Left lung (tissue), 10 donors: ENCODE results near the gene CA11. TPM values are rescaled to one million over a fixed set of nuclear protein-coding genes. Genes with fewer than 3 reads are reported as not detected.
"Not testable (repeated sequence)": the region's sequence is repeated elsewhere in the genome, so short reads cannot be mapped to it uniquely, and the experiment has no call there.

Experiments
- ATAC-seq: fragments of 200-7000 bp; cut with Tn5 transposase; one replicate; pipeline ENCODE4 v1.9.1; 2020; ENCODE audit warnings: moderate library complexity
- DNase-seq, 4 donors: peaks; one replicate each; pipeline ENCODE4 v3.0.0-alpha.2; 2013 to 2020
- H3K27ac ChIP-seq, 2 donors: fragments of 200-600 bp; sonication (generic) in 1 of 2; one replicate each; pipeline versions ENCODE4 v1.5.0 to v1.8.0; 2020 to 2021
- H3K27me3 ChIP-seq, 2 donors: fragments of 200-600 bp; sonication (generic) in 1 of 2; one replicate each; pipeline versions ENCODE4 v1.5.0 to v1.8.0; 2020 to 2021
- H3K36me3 ChIP-seq, 2 donors: fragments of 200-600 bp; sonication (generic) in 1 of 2; one replicate each; pipeline versions ENCODE4 v1.5.0 to v1.8.0; 2020 to 2021
- H3K4me1 ChIP-seq, 2 donors: fragments of 200-600 bp; one replicate each; pipeline ENCODE4 v1.8.0; 2021
- H3K4me3 ChIP-seq, 2 donors: fragments of 200-600 bp; sonication (generic) in 1 of 2; one replicate each; pipeline versions ENCODE4 v1.5.0 to v1.8.0; 2020 to 2021; ENCODE audit warnings: mild to moderate bottlenecking in 1 of 2
- H3K9me3 ChIP-seq, 2 donors: fragments of 200-600 bp; sonication (generic) in 1 of 2; one replicate each; pipeline versions ENCODE4 v1.5.0 to v1.8.0; 2020 to 2021
- CTCF ChIP-seq, 2 donors: fragments of 200-600 bp; sonication (generic) in 1 of 2; IDR thresholded peaks; one replicate each; pipeline versions ENCODE4 v1.5.0 to v1.8.0; 2021; ENCODE audit warnings: antibody characterized with exemption in 2 of 2
- intact Hi-C, 2 donors: fragments of 100-400 bp; cut with DNase I; formaldehyde crosslinking; loops; one replicate each; pipeline versions ENCODE4 v1.11.2 to v1.14.2; 2022
- polyA plus RNA-seq, 6 donors: library from polyadenylated mRNA; unstranded; fragments of 120-200 nt; gene quantifications; one replicate each; pipeline ENCODE4 v1.2.1, GENCODE V29; 2013; ENCODE audit not compliant: insufficient read length in 6 of 6
- total RNA-seq, 2 donors: library from RNA; stranded (reverse); fragmentation: NEBNext Ultra II Directional; extraction: Animal tissue kit (Norgen Biotek cat#: 25700); gene quantifications; one replicate each; pipeline ENCODE4 v1.2.1, GENCODE V29; 2021
- donor health status: DM: no; HTN: yes; CAD: no.
- donor health status: DM: no; HTN: no; CAD: no.

Gene CA11
- total and polyA plus RNA-seq, 8 donors: 3.6 to 5.6 (median 4.5) TPM

GRCh38 chr19:48663667-48664066 is 17.7 kb upstream of the CA11 start:
- no peak for TF ChIP-seq CTCF (IDR thresholded peaks at IDR 0.05)
- DNase-seq (no peak), ATAC-seq (no peak)
- intact Hi-C loops: no loop called here
- Histone ChIP-seq H3K9me3 (no peaks in the 10 kb centered on the region), H3K4me3 (no peak overlapping the region), H3K36me3 (no peaks in the 10 kb centered on the region), H3K27me3 (no peaks in the 10 kb centered on the region), H3K4me1 (peaks cover 5 to 13% of the 10 kb centered on the region in 2 donors), H3K27ac (no peak overlapping the region)

DNA sequence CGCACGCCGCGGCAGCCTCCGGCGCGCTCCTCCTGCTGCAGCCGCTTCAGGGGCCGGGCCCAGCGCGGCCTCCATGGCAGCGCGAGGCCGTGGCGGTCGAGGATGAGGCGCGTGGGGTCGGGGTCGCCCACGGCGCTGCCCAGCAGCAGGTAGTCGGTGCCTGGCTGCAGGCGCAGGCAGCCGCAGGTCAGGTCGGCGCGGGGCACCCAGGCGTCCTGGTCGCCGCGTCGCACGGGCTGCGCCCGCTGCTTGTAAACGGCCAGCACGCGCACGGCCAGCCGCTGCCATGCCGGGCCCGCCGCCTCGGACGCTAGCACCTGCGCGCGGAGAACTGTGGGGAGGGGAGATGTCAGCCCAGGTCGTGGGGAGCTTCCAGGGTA is 15.7 kb upstream of the CA11 start:
- Histone ChIP-seq H3K9me3 (no peaks in the 10 kb centered on the region), H3K27me3 (no peaks in the 10 kb centered on the region), H3K4me3 (no peak overlapping the region), H3K27ac (peak overlapping the region in 1 of 2 donors; percentile 67), H3K4me1 (peaks cover 5 to 13% of the 10 kb centered on the region in 2 donors), H3K36me3 (no peaks in the 10 kb centered on the region)
- ATAC-seq: no peak
- TF ChIP-seq CTCF (IDR thresholded peaks at IDR 0.05): no peak
- intact Hi-C loops: no loop called here
- DNase-seq: peak in 1 of 4 donors; percentile 77

DNA sequence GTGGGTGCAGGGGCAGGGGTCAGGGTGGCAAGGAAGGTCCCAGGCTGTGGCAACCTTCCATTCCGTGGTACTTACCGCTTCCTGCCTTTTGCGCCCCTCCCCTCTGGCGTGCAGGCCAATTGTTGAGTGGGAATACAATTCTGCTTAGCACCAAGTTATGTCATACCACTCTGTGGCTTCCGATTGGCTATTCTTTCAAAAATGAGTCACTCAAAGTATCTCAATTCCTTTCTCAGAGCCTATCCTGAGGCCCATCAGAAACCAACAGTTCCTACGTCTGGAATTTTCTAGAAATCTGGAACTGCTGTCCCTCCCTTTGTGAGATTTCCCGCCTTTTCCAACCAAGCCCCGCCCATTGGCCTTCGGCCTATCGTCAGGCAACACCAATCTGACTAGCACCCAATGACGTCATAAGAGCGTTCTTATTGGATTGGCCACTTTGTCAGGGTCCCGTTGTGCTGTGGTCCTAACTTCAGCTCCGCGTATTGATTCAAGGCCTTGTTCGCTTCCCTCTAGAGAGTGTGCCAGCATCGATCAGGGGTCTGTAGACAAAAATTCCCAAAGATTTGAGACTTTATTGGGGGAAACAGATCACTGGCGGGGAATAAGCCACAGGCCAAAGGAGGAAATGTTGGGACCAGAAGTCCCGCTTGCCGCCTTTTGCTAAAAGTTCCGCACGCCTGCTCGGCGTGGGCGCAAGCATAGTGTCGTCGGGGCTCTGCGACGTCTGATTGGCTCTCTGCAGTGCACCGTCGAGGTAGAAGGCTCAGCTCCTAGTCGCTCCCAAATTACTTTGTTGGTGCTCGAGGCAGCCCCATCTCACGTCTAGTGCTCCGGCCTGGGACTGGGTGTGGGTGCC is 15.1 kb upstream of the CA11 start:
- H3K4me3 ChIP-seq: no peak overlapping the region

GRCh38 chr19:48659768-48660167 is 13.8 kb upstream of the CA11 start:
- H3K36me3 ChIP-seq: no peaks in the 10 kb centered on the region
- intact Hi-C loops: no loop called here
- DNase-seq (no peak), ATAC-seq (peak; percentile 67)
- no peak overlapping the region for H3K4me3 ChIP-seq
- H3K27me3 ChIP-seq: no peaks in the 10 kb centered on the region
- peaks cover 5 to 13% of the 10 kb centered on the region in 2 donors for H3K4me1 ChIP-seq
- no peak overlapping the region for H3K27ac ChIP-seq
- no peaks in the 10 kb centered on the region for H3K9me3 ChIP-seq
- no peak for TF ChIP-seq CTCF (IDR thresholded peaks at IDR 0.05)

More for the DNA sequence above, 15.1 kb upstream of the CA11 start:
- H3K27ac ChIP-seq: peak overlapping the region; percentile 58 to 67
- no peaks in the 10 kb centered on the region for H3K27me3 ChIP-seq
- DNase-seq (peak; percentile 68 to 88 (median 82)), ATAC-seq (peak; percentile 91)
- TF ChIP-seq CTCF (IDR thresholded peaks at IDR 0.05): no peak
- H3K36me3 ChIP-seq: no peaks in the 10 kb centered on the region
- intact Hi-C loops: no loop called here
- peaks cover 5 to 13% of the 10 kb centered on the region in 2 donors for H3K4me1 ChIP-seq
- no peaks in the 10 kb centered on the region for H3K9me3 ChIP-seq

DNA sequence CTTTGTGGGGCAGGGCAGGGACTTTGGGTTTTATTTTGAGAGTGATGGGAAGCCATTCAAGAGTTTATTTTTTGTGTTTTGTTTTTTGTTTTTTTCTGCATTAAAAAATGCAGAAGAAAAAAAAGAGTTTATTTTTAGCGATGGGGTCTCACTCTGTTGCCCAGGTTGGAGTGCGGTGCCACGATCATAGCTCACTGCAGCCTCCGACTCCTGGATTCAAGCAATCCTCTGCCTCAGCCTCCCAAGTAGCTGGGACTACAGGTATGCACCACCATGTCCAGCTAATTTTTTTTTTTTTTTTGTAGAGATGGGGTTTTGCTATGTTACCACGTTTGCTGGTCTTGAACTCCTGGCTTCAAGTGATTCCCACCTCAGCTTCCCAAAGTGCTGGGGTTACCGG is 12.5 kb upstream of the CA11 start:
- no peak overlapping the region for H3K4me3 ChIP-seq
- DNase-seq: no peak
- peaks cover 5 to 13% of the 10 kb centered on the region in 2 donors for H3K4me1 ChIP-seq
- no peak for ATAC-seq
- TF ChIP-seq CTCF (IDR thresholded peaks at IDR 0.05): no peak
- intact Hi-C loops: no loop called here
- no peaks in the 10 kb centered on the region for H3K36me3 ChIP-seq
- H3K27me3 ChIP-seq: no peaks in the 10 kb centered on the region
- no peak overlapping the region for H3K27ac ChIP-seq
- no peaks in the 10 kb centered on the region for H3K9me3 ChIP-seq

GRCh38 chr19:48657828-48658227 is 11.8 kb upstream of the CA11 start:
- H3K4me3 ChIP-seq, ATAC-seq, intact Hi-C loops, H3K27me3 ChIP-seq, H3K36me3 ChIP-seq, H3K27ac ChIP-seq, DNase-seq, H3K9me3 ChIP-seq: not testable (repeated sequence)
- H3K4me1 ChIP-seq: peaks cover 5 to 13% of the 10 kb centered on the region in 2 donors
